Measurements from ENCODE around the gene SULT1E1. TPM values are rescaled to one million over a fixed set of nuclear protein-coding genes. Genes with fewer than 3 reads are reported as not detected.

The SULT1E1 gene
- total RNA-seq, 1 donor: under 0.01 TPM

- no peak for DNase-seq (ENCODE audit: low read depth)
- no peak for TF ChIP-seq CTCF (IDR thresholded peaks at IDR 0.05; ENCODE audit: insufficient read depth, low read depth, low read length)
These were observed 41.8 kb downstream of the SULT1E1 start for GRCh38 chr4:69818060-69818639.

GRCh38 chr4:69816236-69816635 lies 43.7 kb downstream of the SULT1E1 start:
- no peak overlapping the region for H3K4me3 ChIP-seq (ENCODE audit: low read depth, low read length)
- no peak for TF ChIP-seq CTCF (IDR thresholded peaks at IDR 0.05; ENCODE audit: insufficient read depth, low read depth, low read length)
- no peak for DNase-seq (ENCODE audit: low read depth)

More at GRCh38 chr4:69818060-69818639, 41.8 kb downstream of the SULT1E1 start:
- no peak overlapping the region for H3K4me3 ChIP-seq (ENCODE audit: low read depth, low read length)

GRCh38 chr4:69813628-69814027 lies 46.3 kb downstream of the SULT1E1 start:
- DNase-seq (ENCODE audit: low read depth): no peak
- no peak for TF ChIP-seq CTCF (IDR thresholded peaks at IDR 0.05; ENCODE audit: insufficient read depth, low read depth, low read length)
- H3K4me3 ChIP-seq (ENCODE audit: low read depth, low read length): no peak overlapping the region

GRCh38 chr4:69811166-69811565 lies 48.8 kb downstream of the SULT1E1 start:
- no peak for DNase-seq (ENCODE audit: low read depth)
- H3K4me3 ChIP-seq (ENCODE audit: low read depth, low read length): no peak overlapping the region
- TF ChIP-seq CTCF (IDR thresholded peaks at IDR 0.05; ENCODE audit: insufficient read depth, low read depth, low read length): no peak

- TF ChIP-seq CTCF (IDR thresholded peaks at IDR 0.05; ENCODE audit: insufficient read depth, low read depth, low read length): no peak
- DNase-seq (ENCODE audit: low read depth): no peak
- no peak overlapping the region for H3K4me3 ChIP-seq (ENCODE audit: low read depth, low read length)
These were observed 59.3 kb downstream of the SULT1E1 start for GRCh38 chr4:69800599-69800998.

GRCh38 chr4:69799337-69799736 lies 60.6 kb downstream of the SULT1E1 start:
- no peak for TF ChIP-seq CTCF (IDR thresholded peaks at IDR 0.05; ENCODE audit: insufficient read depth, low read depth, low read length)
- no peak overlapping the region for H3K4me3 ChIP-seq (ENCODE audit: low read depth, low read length)
- DNase-seq (ENCODE audit: low read depth): no peak

GRCh38 chr4:69793732-69794131 lies 66.2 kb downstream of the SULT1E1 start:
- DNase-seq (ENCODE audit: low read depth): no peak
- no peak for TF ChIP-seq CTCF (IDR thresholded peaks at IDR 0.05; ENCODE audit: insufficient read depth, low read depth, low read length)
- H3K4me3 ChIP-seq (ENCODE audit: low read depth, low read length): no peak overlapping the region

All from fibroblast of villous mesenchyme (primary cell).